Adrenal gland (tissue), 5 donors: ENCODE results near the gene PRMT5.

ENCODE experiments used
- CTCF ChIP-seq, 6 experiments: fragments of 450-650 bp in 4 of 6; fragments of 200-600 bp in 2 of 6; sonication (generic) in 1 of 6; IDR thresholded peaks; 1 replicate in 5 of 6; 2 replicates in 1 of 6; pipeline versions ENCODE4 v1.5.1 to v1.8.0; 2016 to 2021; ENCODE audit warnings: antibody characterized with exemption in 6 of 6, mild to moderate bottlenecking in 2 of 6, moderate library complexity in 1 of 6
- POLR2A ChIP-seq, 2 donors: fragments of 450-650 bp; IDR thresholded peaks; one replicate each; pipeline ENCODE4 v1.6.1; 2017; ENCODE audit warnings: antibody characterized with exemption in 2 of 2, mild to moderate bottlenecking in 2 of 2, moderate library complexity in 1 of 2
- donor health status: DM: no; HTN: no; CAD: no.

DNA sequence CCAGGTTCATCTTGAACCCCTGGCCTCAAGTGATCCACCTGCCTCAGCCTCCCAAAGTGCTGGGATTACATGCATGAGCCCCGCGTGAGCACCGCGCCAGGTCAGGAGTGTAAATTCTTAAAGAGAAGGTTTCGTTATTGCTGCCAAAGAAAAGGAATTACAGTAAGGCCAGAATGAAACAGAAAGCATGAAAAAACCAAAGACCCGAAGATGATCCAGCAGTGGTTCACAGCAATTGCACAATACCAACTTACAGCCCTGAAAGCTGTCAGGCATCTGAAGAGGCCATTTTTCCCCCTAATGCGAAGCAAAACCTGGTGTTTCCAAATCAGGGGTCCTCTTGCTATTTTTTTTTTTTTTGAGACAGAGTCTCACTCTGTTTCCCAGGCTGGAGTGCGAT lies 20.6 kb downstream of the PRMT5 start:
- TF ChIP-seq CTCF (IDR thresholded peaks at IDR 0.05) (no peak), POLR2A (IDR thresholded peaks at IDR 0.05) (no peak)
